GM10847 (cell line): ENCODE data around the gene ETFA.
A peak's percentile ranks its signal among the peaks of the same experiment; 100 is the strongest.

Experiments
- POLR2A ChIP-seq: IDR thresholded peaks from 2 replicates; pipeline ENCODE4 v1.6.1; 2011; ENCODE audit not compliant: insufficient read length; ENCODE audit errors: extremely low read depth

The ETFA gene

GRCh38 chr15:76342382-76343201 lies 31.3 kb upstream of the ETFA start:
- TF ChIP-seq POLR2A, result no peak

- no peak for TF ChIP-seq POLR2A
Observed at GRCh38 chr15:76342058-76342381, 30.8 kb upstream of the ETFA start.

GRCh38 chr15:76341366-76342057 lies 30.2 kb upstream of the ETFA start:
- TF ChIP-seq POLR2A, result no peak

- no peak for TF ChIP-seq POLR2A
Observed at GRCh38 chr15:76340803-76341365, 29.6 kb upstream of the ETFA start.

- TF ChIP-seq POLR2A, result no peak
Observed at GRCh38 chr15:76340198-76340802, 29.0 kb upstream of the ETFA start.

- TF ChIP-seq POLR2A, result no peak
Observed at GRCh38 chr15:76339305-76340197, 28.3 kb upstream of the ETFA start.

- TF ChIP-seq POLR2A, result no peak
Observed at GRCh38 chr15:76338486-76339304, 27.4 kb upstream of the ETFA start.

GRCh38 chr15:76337696-76338485 lies 26.6 kb upstream of the ETFA start:
- TF ChIP-seq POLR2A, result no peak

- TF ChIP-seq POLR2A, result no peak
Observed at GRCh38 chr15:76337059-76337695, 25.9 kb upstream of the ETFA start.

GRCh38 chr15:76336254-76337058 lies 25.2 kb upstream of the ETFA start, which contains the start of gene ISL2:
Gene ISL2, plus strand, starts transcription at chr15:76336773. Its CDS starts 111 bp downstream, at chr15:76336884.
- peak; percentile 84 for TF ChIP-seq POLR2A

- TF ChIP-seq POLR2A, result no peak
Observed at GRCh38 chr15:76335307-76336253, 24.3 kb upstream of the ETFA start.
